Measurements from ENCODE around the gene KLHL26.

KLHL26 gene

GRCh38 chr19:18649371-18650020 lies 12.7 kb downstream of the KLHL26 start:
- DNase-seq, result peak; percentile 17

DNA sequence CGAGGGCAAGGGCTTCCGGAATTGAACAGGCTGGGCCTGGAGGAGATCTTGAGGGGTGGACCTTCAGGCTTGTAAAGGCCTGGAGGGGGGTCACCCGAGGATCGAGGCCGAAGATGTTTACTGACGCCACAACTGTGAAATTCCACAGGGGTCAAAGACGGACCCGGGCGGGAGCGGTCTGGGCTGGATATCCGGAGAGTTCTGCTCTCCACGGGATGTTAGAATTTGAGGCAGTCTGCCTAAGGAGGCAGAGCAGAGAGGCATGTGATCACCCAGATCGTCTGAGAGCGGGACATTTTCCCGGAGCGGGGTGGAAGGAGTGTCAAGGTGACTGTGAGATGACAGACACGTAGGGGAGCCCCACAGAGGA lies 13.2 kb downstream of the KLHL26 start:
- no peak for DNase-seq

DNA sequence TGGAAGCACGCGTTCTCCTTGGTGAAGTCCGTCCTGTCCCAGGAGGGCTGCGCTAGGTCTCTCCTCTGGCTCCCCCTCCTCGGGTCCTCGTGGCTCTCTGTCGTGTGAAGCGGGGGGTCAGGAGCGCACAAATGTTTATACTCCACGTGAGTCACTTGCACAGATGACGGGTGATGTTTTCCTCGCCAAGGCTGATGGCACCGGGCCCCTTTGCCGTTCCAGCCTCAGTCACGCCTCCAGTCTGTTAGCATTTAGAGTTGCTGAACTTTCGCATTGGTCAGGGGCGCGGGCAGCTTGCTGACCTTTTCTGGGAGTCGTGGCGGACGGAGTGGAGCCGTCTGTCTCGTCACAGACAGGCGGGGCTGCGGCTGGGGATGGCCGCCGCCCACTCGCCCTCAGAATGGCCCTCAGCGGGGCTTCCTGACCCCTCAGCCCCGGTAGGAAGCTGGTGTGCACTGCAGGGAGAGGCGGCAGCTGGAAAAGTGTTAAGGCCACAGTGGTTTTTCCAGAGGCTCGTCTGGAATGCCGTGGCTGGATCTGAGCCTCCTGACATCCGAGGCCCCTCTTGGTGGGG lies 13.7 kb downstream of the KLHL26 start:
- DNase-seq, result no peak

GRCh38 chr19:18651300-18651699 lies 14.5 kb downstream of the KLHL26 start:
- DNase-seq, result no peak

- no peak for DNase-seq
Measured at GRCh38 chr19:18651733-18652132, 14.9 kb downstream of the KLHL26 start.

DNA sequence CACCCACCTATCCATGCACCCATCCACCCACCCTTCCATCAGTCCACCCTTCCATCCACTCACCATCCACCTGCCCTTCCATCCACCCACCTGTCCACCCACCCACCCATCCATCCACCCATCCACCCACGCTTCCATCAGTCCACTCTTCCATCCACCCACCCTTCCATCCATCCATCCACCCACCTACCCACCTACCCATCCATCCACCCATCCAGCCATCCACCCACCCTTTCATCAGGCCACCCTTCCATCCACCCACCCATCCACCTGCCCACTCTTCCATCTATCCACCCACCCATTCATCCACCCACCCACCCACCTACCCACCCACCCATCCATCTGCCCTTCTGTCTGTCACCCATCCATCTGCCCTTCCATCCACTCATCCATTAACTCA lies 17.0 kb downstream of the KLHL26 start:
- DNase-seq, result no peak

- DNase-seq, result no peak
Measured at GRCh38 chr19:18654469-18654868, 17.6 kb downstream of the KLHL26 start.

GRCh38 chr19:18655173-18655844 lies 18.5 kb downstream of the KLHL26 start:
- no peak for DNase-seq

- DNase-seq, result no peak
Measured at GRCh38 chr19:18656337-18657086, 19.7 kb downstream of the KLHL26 start.

DNA sequence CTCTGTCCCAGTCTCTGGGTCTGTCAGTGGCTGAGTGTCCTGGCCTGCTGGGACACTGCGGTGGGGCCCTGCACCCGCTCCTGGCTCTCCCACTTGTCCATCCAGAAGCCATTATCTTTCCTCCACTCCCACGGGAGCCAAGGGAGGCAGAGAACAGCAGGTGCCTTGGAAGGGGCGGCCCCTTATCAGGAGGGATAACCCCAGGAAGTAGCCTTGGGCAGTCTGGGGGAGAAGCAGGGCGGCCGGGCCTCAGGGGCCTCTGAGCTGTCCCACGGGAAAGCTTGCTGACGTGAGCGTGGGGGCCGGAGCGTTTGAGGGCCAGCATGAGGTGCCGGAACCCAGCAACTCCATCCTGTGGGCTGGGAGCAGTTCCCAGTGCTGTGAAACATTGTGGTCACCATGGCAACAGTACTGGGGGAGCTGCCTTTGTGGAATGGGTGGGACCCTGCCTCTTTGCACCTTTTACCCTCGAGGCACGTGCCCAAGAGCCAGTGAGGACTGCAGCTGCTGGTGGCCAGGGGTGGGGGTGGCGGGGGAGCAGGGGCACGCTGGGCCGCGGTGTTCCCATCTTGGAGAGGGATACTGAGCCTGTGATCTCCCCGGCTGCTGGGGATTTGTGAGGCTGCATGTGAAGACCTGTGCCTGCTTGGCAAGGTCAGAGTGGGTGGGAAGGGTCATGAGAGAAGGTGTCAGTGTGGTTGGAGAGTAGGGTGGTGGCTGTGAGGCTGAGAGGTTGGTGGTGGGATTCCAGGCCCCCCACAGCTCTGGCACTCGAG lies 20.9 kb downstream of the KLHL26 start:
- DNase-seq, result no peak

- DNase-seq, result no peak
Measured at GRCh38 chr19:18658366-18658855, 21.6 kb downstream of the KLHL26 start.

DNA sequence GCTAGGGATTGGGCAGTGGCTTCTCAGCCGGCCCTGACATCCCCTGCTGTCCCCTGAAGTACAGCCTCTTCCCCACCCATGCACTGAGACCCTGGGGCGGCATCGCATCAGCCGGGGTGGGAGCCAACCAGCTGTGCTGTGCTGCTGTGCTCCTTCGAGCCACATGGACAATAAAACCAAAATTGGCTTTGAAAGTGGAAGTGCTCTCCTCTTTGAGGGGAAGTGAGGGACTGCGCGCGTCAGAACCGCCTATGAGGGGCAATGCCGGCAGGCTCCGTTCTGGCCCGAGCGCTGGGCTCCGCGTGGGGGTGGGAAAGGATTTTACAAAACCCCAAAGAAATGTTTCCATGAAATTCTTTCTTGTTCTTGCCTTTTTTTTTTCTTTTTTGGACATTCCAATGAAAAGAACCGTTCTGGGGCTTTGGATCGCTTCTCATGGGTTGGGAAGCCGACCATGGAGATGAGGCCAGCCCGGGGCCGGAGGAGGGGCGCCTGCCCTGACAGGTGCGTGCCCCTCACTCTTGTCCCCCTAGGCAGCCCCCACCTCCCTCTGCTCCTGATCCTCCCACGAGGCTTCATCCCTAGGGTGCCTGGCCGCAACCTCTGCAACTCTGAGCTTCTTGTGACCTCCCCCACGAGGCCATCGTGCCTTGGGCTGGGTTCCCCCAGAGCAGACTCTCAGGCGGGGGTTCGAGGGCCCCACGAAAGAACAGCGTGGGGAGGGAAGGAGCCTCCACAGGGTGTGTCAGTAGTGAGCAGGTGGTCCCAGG lies 22.6 kb downstream of the KLHL26 start:
- DNase-seq, result peak; percentile 30

- no peak for DNase-seq
Measured at GRCh38 chr19:18660051-18660910, 23.5 kb downstream of the KLHL26 start.

GRCh38 chr19:18660939-18661670 lies 24.3 kb downstream of the KLHL26 start:
- no peak for DNase-seq

DNA sequence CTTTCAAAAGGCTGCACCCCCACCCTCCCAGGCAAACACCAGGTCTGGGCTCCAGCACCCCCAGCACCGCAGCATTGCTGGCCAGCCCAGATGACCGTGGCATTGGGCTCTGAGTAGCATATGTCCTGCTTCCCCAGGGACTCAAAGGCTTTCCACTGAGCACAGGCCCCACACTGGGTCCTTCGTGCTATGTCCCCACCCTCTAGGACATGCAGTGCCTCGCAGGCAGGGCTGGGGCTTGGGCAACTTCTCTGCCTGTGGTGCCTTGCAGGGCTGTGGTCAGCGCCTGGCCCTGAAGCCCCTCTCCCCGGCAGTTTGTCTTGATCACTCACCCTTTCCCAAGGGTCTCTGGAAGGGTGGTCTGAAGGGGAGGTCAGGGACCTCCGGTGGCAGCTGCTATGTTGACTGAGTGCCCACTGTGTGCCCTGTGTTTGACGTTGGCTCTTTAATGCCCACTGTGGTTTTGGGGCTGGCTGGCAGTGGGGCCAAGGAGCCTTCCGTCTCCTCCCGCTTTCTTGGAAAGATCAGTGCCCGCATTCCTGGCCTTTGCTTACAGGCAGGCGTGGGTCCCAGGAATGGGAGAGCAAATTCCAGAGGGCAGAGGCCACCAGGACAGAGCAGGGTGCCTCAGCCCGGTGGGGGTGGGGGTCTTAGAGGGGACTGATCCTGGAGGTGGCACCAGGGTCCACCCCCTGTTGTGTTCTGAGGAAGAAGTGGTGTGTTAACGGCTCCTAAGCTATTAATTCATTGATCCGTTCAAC lies 26.3 kb downstream of the KLHL26 start:
- DNase-seq, result no peak

- DNase-seq, result no peak
Measured at GRCh38 chr19:18663940-18664530, 27.2 kb downstream of the KLHL26 start.

DNA sequence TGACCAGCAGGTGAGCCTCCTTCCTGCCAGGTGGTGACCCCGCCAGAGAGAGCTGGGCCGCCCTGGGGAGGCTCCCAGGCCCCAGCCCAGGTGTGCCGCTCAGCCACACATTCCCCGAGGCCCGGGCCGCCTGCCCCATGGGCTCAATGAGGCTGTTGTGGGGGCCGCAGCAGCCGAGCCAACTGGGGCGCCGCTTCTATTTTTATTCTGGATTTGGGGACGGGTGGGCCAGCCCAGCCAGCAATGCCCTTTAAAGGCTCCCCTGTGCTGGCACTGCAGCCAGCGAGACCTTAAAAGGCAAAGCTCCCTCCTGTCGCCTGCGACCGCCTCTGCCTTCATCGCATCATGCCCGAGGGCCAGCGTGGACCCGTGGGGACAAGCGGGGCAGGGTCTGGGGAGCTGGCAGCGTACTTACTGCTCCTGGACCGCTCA lies 29.0 kb downstream of the KLHL26 start:
- no peak for DNase-seq

GRCh38 chr19:18666317-18666716 lies 29.5 kb downstream of the KLHL26 start:
- DNase-seq, result no peak

DNA sequence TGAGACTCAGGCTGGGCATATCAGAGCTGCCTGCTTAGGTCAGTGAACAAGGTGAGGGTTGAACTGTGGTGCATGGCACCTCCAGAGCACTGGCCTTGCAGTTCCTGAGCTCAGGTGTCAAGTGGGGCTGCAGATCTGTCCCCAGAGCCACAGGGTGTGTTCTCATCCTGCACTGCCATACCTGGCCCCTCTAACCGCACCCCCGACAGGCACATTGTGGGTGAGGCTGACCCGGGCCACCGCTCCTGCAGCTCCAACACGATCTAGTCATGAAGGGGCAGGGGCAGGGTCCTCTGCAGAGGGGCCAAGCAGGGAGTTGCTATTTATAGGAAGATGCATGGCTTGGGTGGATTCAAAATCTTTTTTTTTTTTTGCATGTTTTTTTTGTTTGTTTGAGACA lies 30.0 kb downstream of the KLHL26 start:
- no peak for DNase-seq

All from midbrain (tissue), 1 donor.